GM12878 (cell line): ENCODE data around the gene C3. TPM values are rescaled to one million over a fixed set of nuclear protein-coding genes. Genes with fewer than 3 reads are reported as not detected.

ENCODE experiments used
- BMI1 ChIP-seq: fragments of 450-650 bp; IDR thresholded peaks from 2 replicates; pipeline ENCODE4 v1.6.1; 2016; ENCODE audit warnings: mild to moderate bottlenecking, moderate library complexity, borderline replicate concordance
- CBFB ChIP-seq: IDR thresholded peaks from 2 replicates; pipeline ENCODE4 v1.6.1; 2016; ENCODE audit warnings: antibody characterized with exemption, low read depth
- CREM ChIP-seq: IDR thresholded peaks from 2 replicates; pipeline ENCODE4 v1.6.1; 2014; ENCODE audit warnings: antibody characterized with exemption, low read depth
- DPF2 ChIP-seq: fragments of 450-650 bp; IDR thresholded peaks from 2 replicates; pipeline ENCODE4 v1.6.1; 2017; ENCODE audit warnings: mild to moderate bottlenecking
- EP300 ChIP-seq, 2 experiments: fragments of 150-350 bp in 1 of 2; IDR thresholded peaks; 2 replicates each; pipeline ENCODE4 v1.6.1; 2011 to 2012; ENCODE audit warnings: low read depth in 2 of 2, low read length in 2 of 2, borderline replicate concordance in 1 of 2, improper control_type of control experiment in 1 of 2, inconsistent platforms in 1 of 2; ENCODE audit not compliant: control insufficient read depth in 1 of 2
- EZH2 ChIP-seq: IDR thresholded peaks from 2 replicates; pipeline ENCODE4 v1.6.1; 2012; ENCODE audit warnings: low read depth, mild to moderate bottlenecking, control low read depth, inconsistent platforms, low read length, borderline replicate concordance; ENCODE audit not compliant: control insufficient read depth
- GATAD2B ChIP-seq: fragments of 450-650 bp; conservative IDR thresholded peaks from 2 replicates; pipeline ENCODE4 v1.6.1; 2017; ENCODE audit warnings: low read depth, mild to moderate bottlenecking, moderate library complexity
- HSF1 ChIP-seq: fragments of 150-350 bp; IDR thresholded peaks from 2 replicates; pipeline ENCODE4 v1.6.1; 2014; ENCODE audit warnings: mild to moderate bottlenecking, low read depth, low read length
- IKZF2 ChIP-seq, 2 experiments: fragments of 450-650 bp; IDR thresholded peaks; 2 replicates each; pipeline ENCODE4 v1.6.1; 2017; ENCODE audit warnings: mild to moderate bottlenecking in 2 of 2, moderate library complexity in 2 of 2
- JUNB ChIP-seq: IDR thresholded peaks from 2 replicates; pipeline ENCODE4 v1.6.1; 2016; ENCODE audit warnings: antibody characterized with exemption, mild to moderate bottlenecking
- MTA2 ChIP-seq: fragments of 450-650 bp; IDR thresholded peaks from 2 replicates; pipeline ENCODE4 v1.6.1; 2016; ENCODE audit warnings: low read depth, mild to moderate bottlenecking, moderate library complexity
- MYC ChIP-seq: IDR thresholded peaks from 2 replicates; pipeline ENCODE4 v1.6.1; 2011; ENCODE audit warnings: mild to moderate bottlenecking, low read length, moderate library complexity, inconsistent platforms; ENCODE audit not compliant: insufficient read depth, insufficient replicate concordance, insufficient read length, severe bottlenecking
- NR2C1 ChIP-seq: fragments of 450-650 bp; IDR thresholded peaks from 2 replicates; pipeline ENCODE4 v1.6.1; 2017; ENCODE audit warnings: antibody characterized with exemption, mild to moderate bottlenecking, moderate library complexity
- PBX3 ChIP-seq: IDR thresholded peaks from 2 replicates; pipeline ENCODE4 v1.6.1; 2011; ENCODE audit warnings: mild to moderate bottlenecking, low read depth, low read length, moderate library complexity; ENCODE audit not compliant: insufficient replicate concordance
- RCOR1 ChIP-seq: conservative IDR thresholded peaks from 2 replicates; pipeline ENCODE4 v1.6.1; 2012; ENCODE audit warnings: low read depth, low read length, improper control_type of control experiment
- SRF ChIP-seq, 2 experiments: IDR thresholded peaks; 2 replicates each; pipeline ENCODE4 v1.6.1; 2011; ENCODE audit warnings: low read depth in 2 of 2, low read length in 2 of 2, mild to moderate bottlenecking in 1 of 2, moderate library complexity in 1 of 2
- TCF12 ChIP-seq: IDR thresholded peaks from 2 replicates; pipeline ENCODE4 v1.6.1; 2011; ENCODE audit warnings: low read depth, mild to moderate bottlenecking, low read length
- USF1 ChIP-seq: IDR thresholded peaks from 2 replicates; pipeline ENCODE4 v1.6.1; 2011; ENCODE audit warnings: borderline replicate concordance, low read depth, mild to moderate bottlenecking, moderate library complexity, mixed read lengths, low read length; ENCODE audit not compliant: insufficient read depth; ENCODE audit errors: extremely low read length
- polyA plus RNA-seq, 11 experiments: library from polyadenylated mRNA; depleted of rRNA in 4 of 11; unstranded in 6 of 11; stranded (reverse) in 5 of 11; fragments of >200 nt; fragmentation: Nextera tagmentation in 4 of 11; fragmentation: Illumina TruSeq in 1 of 11; extraction: Ambion mirVana in 4 of 11; extraction: Trizol in 1 of 11; gene quantifications; 1 replicate in 1 of 11; 2 replicates in 10 of 11; pipeline versions ENCODE4 v1.2.1 to v1.2.3, GENCODE V29; 2011 to 2016; ENCODE audit warnings: inconsistent platforms in 2 of 11, missing spikeins in 2 of 11, low read depth in 1 of 11
- total RNA-seq, 4 experiments: library from RNA; depleted of rRNA in 3 of 4; stranded (reverse); fragments of >200 nt in 3 of 4; fragmentation: Illumina TruSeq in 1 of 4; extraction: Trizol in 1 of 4; gene quantifications; 2 replicates each; pipeline versions ENCODE4 v1.2.1 to v1.2.3, GENCODE V29; 2013 to 2021
- TF ChIP-seq, protein P1 (sequence below): fragments of 450-650 bp; formaldehyde crosslinking; IDR thresholded peaks from 2 replicates; pipeline ENCODE4 v1.4.0; 2020; ENCODE audit warnings: mild to moderate bottlenecking, moderate library complexity
- TF ChIP-seq, protein P2 (sequence below): fragments of 450-650 bp; conservative IDR thresholded peaks from 2 replicates; pipeline ENCODE4 v1.6.1; 2017; ENCODE audit warnings: mild to moderate bottlenecking, moderate library complexity

The C3 gene
- total and polyA plus RNA-seq, 10 of the 15 experiments (the other 5 are each of a cell fraction or from before 2014, with no cell fraction given), result 0.20 to 6.7 (median 0.72) TPM

- TF ChIP-seq EP300 (IDR thresholded peaks at IDR 0.05; ENCODE audit: borderline replicate concordance in 1 of 2, control insufficient read depth in 1 of 2, low read depth in 2 of 2, low read length in 2 of 2) (0 out of 4 replicates have a peak, but pooled peaks of 1 of the 2 experiments have one; percentile 58), IKZF2 (IDR thresholded peaks at IDR 0.05) (peak; percentile 26 to 50; a peak in 3 of 4 replicates), EZH2 (no peak), DPF2 (peak; percentile 40; the same call in 1 of the 2 replicates), TCF12 (no peak), NR2C1 (no peak), CBFB (no peak), MYC (no peak), USF1 (no peak), PBX3 (no peak), MTA2 (peak; percentile 67; the same call in 1 of the 2 replicates), BMI1 (0 out of 2 replicates have a peak, but pooled peaks have one; percentile 24), JUNB (peak; percentile 13; the same call in 1 of the 2 replicates), GATAD2B (no peak), HSF1 (no peak), SRF (IDR thresholded peaks at IDR 0.05; ENCODE audit: low read depth in 2 of 2, low read length in 2 of 2) (no peak), CREM (0 out of 2 replicates have a peak, but pooled peaks have one; percentile 26), RCOR1 (no peak)
- TF ChIP-seq, protein P1, sequence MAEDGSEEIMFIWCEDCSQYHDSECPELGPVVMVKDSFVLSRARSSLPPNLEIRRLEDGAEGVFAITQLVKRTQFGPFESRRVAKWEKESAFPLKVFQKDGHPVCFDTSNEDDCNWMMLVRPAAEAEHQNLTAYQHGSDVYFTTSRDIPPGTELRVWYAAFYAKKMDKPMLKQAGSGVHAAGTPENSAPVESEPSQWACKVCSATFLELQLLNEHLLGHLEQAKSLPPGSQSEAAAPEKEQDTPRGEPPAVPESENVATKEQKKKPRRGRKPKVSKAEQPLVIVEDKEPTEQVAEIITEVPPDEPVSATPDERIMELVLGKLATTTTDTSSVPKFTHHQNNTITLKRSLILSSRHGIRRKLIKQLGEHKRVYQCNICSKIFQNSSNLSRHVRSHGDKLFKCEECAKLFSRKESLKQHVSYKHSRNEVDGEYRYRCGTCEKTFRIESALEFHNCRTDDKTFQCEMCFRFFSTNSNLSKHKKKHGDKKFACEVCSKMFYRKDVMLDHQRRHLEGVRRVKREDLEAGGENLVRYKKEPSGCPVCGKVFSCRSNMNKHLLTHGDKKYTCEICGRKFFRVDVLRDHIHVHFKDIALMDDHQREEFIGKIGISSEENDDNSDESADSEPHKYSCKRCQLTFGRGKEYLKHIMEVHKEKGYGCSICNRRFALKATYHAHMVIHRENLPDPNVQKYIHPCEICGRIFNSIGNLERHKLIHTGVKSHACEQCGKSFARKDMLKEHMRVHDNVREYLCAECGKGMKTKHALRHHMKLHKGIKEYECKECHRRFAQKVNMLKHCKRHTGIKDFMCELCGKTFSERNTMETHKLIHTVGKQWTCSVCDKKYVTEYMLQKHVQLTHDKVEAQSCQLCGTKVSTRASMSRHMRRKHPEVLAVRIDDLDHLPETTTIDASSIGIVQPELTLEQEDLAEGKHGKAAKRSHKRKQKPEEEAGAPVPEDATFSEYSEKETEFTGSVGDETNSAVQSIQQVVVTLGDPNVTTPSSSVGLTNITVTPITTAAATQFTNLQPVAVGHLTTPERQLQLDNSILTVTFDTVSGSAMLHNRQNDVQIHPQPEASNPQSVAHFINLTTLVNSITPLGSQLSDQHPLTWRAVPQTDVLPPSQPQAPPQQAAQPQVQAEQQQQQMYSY (CRISPR knock-in tag), result no peak
- TF ChIP-seq, protein P2, sequence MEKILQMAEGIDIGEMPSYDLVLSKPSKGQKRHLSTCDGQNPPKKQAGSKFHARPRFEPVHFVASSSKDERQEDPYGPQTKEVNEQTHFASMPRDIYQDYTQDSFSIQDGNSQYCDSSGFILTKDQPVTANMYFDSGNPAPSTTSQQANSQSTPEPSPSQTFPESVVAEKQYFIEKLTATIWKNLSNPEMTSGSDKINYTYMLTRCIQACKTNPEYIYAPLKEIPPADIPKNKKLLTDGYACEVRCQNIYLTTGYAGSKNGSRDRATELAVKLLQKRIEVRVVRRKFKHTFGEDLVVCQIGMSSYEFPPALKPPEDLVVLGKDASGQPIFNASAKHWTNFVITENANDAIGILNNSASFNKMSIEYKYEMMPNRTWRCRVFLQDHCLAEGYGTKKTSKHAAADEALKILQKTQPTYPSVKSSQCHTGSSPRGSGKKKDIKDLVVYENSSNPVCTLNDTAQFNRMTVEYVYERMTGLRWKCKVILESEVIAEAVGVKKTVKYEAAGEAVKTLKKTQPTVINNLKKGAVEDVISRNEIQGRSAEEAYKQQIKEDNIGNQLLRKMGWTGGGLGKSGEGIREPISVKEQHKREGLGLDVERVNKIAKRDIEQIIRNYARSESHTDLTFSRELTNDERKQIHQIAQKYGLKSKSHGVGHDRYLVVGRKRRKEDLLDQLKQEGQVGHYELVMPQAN, result no peak
Measured at GRCh38 chr19:6685962-6686627, 34.4 kb downstream of the C3 start (continued).
